Measurements from ENCODE around the gene TUBB2A. TPM values are rescaled to one million over a fixed set of nuclear protein-coding genes. Genes with fewer than 3 reads are reported as not detected.
A peak's percentile ranks its signal among the peaks of the same experiment; 100 is the strongest.
"Not testable (repeated sequence)": the region's sequence is repeated elsewhere in the genome, so short reads cannot be mapped to it uniquely, and the experiment has no call there.

The TUBB2A gene
- total RNA-seq, 1 experiment from 2014 or later = 839 TPM

GRCh38 chr6:3152689-3153088 lies 4.7 kb downstream of the TUBB2A start:
- H3K4me3 ChIP-seq (ENCODE audit: insufficient read depth, low read depth, low read length) = no peak overlapping the region
- H3K27me3 ChIP-seq (ENCODE audit: control insufficient read depth, insufficient read depth, low read length) = no peaks in the 10 kb centered on the region
- no peak for DNase-seq
- H3K36me3 ChIP-seq (replicated peaks; ENCODE audit: control insufficient read depth, insufficient read depth, low read length) = peaks cover 23% of the 10 kb centered on the region

- H3K4me3 ChIP-seq (ENCODE audit: insufficient read depth, low read depth, low read length) = no peak overlapping the region
- DNase-seq = no peak
- peaks cover 25% of the 10 kb centered on the region for H3K36me3 ChIP-seq (replicated peaks; ENCODE audit: control insufficient read depth, insufficient read depth, low read length)
- H3K27me3 ChIP-seq (ENCODE audit: control insufficient read depth, insufficient read depth, low read length) = no peaks in the 10 kb centered on the region
Measured at GRCh38 chr6:3151691-3152090, 5.7 kb downstream of the TUBB2A start.

GRCh38 chr6:3147914-3148757 lies 9.2 kb downstream of the TUBB2A start:
- H3K27me3 ChIP-seq (ENCODE audit: control insufficient read depth, insufficient read depth, low read length) = no peaks in the 10 kb centered on the region
- no peak overlapping the region for H3K4me3 ChIP-seq (ENCODE audit: insufficient read depth, low read depth, low read length)
- H3K36me3 ChIP-seq (replicated peaks; ENCODE audit: control insufficient read depth, insufficient read depth, low read length) = peaks cover 21% of the 10 kb centered on the region
- peak; percentile 57 for DNase-seq

GRCh38 chr6:3144571-3144970 lies 12.8 kb downstream of the TUBB2A start:
- no peak for DNase-seq
- Histone ChIP-seq H3K27me3 (ENCODE audit: control insufficient read depth, insufficient read depth, low read length) (no peaks in the 10 kb centered on the region), H3K4me3 (ENCODE audit: insufficient read depth, low read depth, low read length) (no peak overlapping the region), H3K36me3 (replicated peaks; ENCODE audit: control insufficient read depth, insufficient read depth, low read length) (peaks cover 23% of the 10 kb centered on the region)

- Histone ChIP-seq H3K36me3 (replicated peaks; ENCODE audit: control insufficient read depth, insufficient read depth, low read length) (peaks cover 28% of the 10 kb centered on the region), H3K4me3 (ENCODE audit: insufficient read depth, low read depth, low read length) (no peak overlapping the region), H3K27me3 (ENCODE audit: control insufficient read depth, insufficient read depth, low read length) (no peaks in the 10 kb centered on the region)
- no peak for DNase-seq
Measured at GRCh38 chr6:3143158-3143557, 14.2 kb downstream of the TUBB2A start.

GRCh38 chr6:3142536-3142935 lies 14.8 kb downstream of the TUBB2A start:
- no peak for DNase-seq
- peaks cover 23% of the 10 kb centered on the region for H3K36me3 ChIP-seq (replicated peaks; ENCODE audit: control insufficient read depth, insufficient read depth, low read length)
- H3K27me3 ChIP-seq (ENCODE audit: control insufficient read depth, insufficient read depth, low read length) = no peaks in the 10 kb centered on the region
- H3K4me3 ChIP-seq (ENCODE audit: insufficient read depth, low read depth, low read length) = no peak overlapping the region

GRCh38 chr6:3140201-3140600 lies 17.1 kb downstream of the TUBB2A start:
- no peak for DNase-seq
- peaks cover 30% of the 10 kb centered on the region for H3K36me3 ChIP-seq (replicated peaks; ENCODE audit: control insufficient read depth, insufficient read depth, low read length)
- no peak overlapping the region for H3K4me3 ChIP-seq (ENCODE audit: insufficient read depth, low read depth, low read length)

GRCh38 chr6:3139090-3139903 lies 18.0 kb downstream of the TUBB2A start:
- Histone ChIP-seq H3K36me3 (replicated peaks; ENCODE audit: control insufficient read depth, insufficient read depth, low read length) (peaks cover 30% of the 10 kb centered on the region), H3K27me3 (ENCODE audit: control insufficient read depth, insufficient read depth, low read length) (no peaks in the 10 kb centered on the region), H3K4me3 (ENCODE audit: insufficient read depth, low read depth, low read length) (no peak overlapping the region)
- no peak for DNase-seq

More at GRCh38 chr6:3140201-3140600, 17.1 kb downstream of the TUBB2A start:
- H3K27me3 ChIP-seq (ENCODE audit: control insufficient read depth, insufficient read depth, low read length) = no peaks in the 10 kb centered on the region

- Histone ChIP-seq H3K27me3 (ENCODE audit: control insufficient read depth, insufficient read depth, low read length) (no peaks in the 10 kb centered on the region), H3K36me3 (replicated peaks; ENCODE audit: control insufficient read depth, insufficient read depth, low read length) (peaks cover 31% of the 10 kb centered on the region), H3K4me3 (ENCODE audit: insufficient read depth, low read depth, low read length) (no peak overlapping the region)
- no peak for DNase-seq
Measured at GRCh38 chr6:3138341-3138740, 19.0 kb downstream of the TUBB2A start.

GRCh38 chr6:3137873-3138272 lies 19.5 kb downstream of the TUBB2A start:
- H3K36me3 ChIP-seq (replicated peaks; ENCODE audit: control insufficient read depth, insufficient read depth, low read length) = peaks cover 33% of the 10 kb centered on the region

GRCh38 chr6:3137057-3137777 lies 20.1 kb downstream of the TUBB2A start:
- Histone ChIP-seq H3K36me3 (replicated peaks; ENCODE audit: control insufficient read depth, insufficient read depth, low read length) (peaks cover 32% of the 10 kb centered on the region), H3K4me3 (ENCODE audit: insufficient read depth, low read depth, low read length) (no peak overlapping the region), H3K27me3 (ENCODE audit: control insufficient read depth, insufficient read depth, low read length) (no peaks in the 10 kb centered on the region)
- DNase-seq = no peak

More at GRCh38 chr6:3137873-3138272, 19.5 kb downstream of the TUBB2A start:
- not testable (repeated sequence) for H3K4me3 ChIP-seq (ENCODE audit: insufficient read depth, low read depth, low read length); H3K27me3 ChIP-seq (ENCODE audit: control insufficient read depth, insufficient read depth, low read length); DNase-seq

- Histone ChIP-seq H3K4me3 (ENCODE audit: insufficient read depth, low read depth, low read length) (no peak overlapping the region), H3K36me3 (replicated peaks; ENCODE audit: control insufficient read depth, insufficient read depth, low read length) (peaks cover 37% of the 10 kb centered on the region), H3K27me3 (ENCODE audit: control insufficient read depth, insufficient read depth, low read length) (no peaks in the 10 kb centered on the region)
- DNase-seq = no peak
Measured at GRCh38 chr6:3136292-3137011, 20.9 kb downstream of the TUBB2A start.

GRCh38 chr6:3135668-3136291 lies 21.6 kb downstream of the TUBB2A start:
- Histone ChIP-seq H3K27me3 (ENCODE audit: control insufficient read depth, insufficient read depth, low read length) (no peaks in the 10 kb centered on the region), H3K4me3 (ENCODE audit: insufficient read depth, low read depth, low read length) (no peak overlapping the region), H3K36me3 (replicated peaks; ENCODE audit: control insufficient read depth, insufficient read depth, low read length) (peaks cover 41% of the 10 kb centered on the region)
- DNase-seq = no peak
